Stomach (tissue), 9 donors: ENCODE data around the gene FAM228B. TPM values are rescaled to one million over a fixed set of nuclear protein-coding genes. Genes with fewer than 3 reads are reported as not detected.

Source experiments
- DNase-seq, 2 donors: peaks; one replicate each; pipeline versions ENCODE4 v3.0.0 to v3.0.0-alpha.2; 2013 to 2019
- H3K27ac ChIP-seq, 5 donors: fragments of 200-600 bp in 4 of 5; sonication (generic) in 4 of 5; one replicate each; pipeline ENCODE4 v1.5.1; 2013 to 2019; ENCODE audit warnings: mild to moderate bottlenecking in 1 of 5, moderate library complexity in 1 of 5
- H3K27me3 ChIP-seq, 3 donors: fragments of 200-600 bp; sonication (generic); one replicate each; pipeline ENCODE4 v1.5.1; 2017 to 2019; ENCODE audit warnings: mixed run types in 1 of 3
- H3K36me3 ChIP-seq, 4 donors: fragments of 200-600 bp; sonication (generic); 1 replicate in 3 of 4; 2 replicates in 1 of 4; pipeline ENCODE4 v1.5.1; 2016 to 2019
- H3K4me1 ChIP-seq, 4 donors: fragments of 200-600 bp; sonication (generic); one replicate each; pipeline ENCODE4 v1.5.1; 2016 to 2019
- H3K4me3 ChIP-seq, 4 donors: fragments of 200-600 bp; sonication (generic) in 3 of 4; one replicate each; pipeline ENCODE4 v1.5.1; 2016 to 2019; ENCODE audit warnings: mild to moderate bottlenecking in 1 of 4
- H3K9me3 ChIP-seq, 4 donors: fragments of 200-600 bp; sonication (generic); one replicate each; pipeline ENCODE4 v1.5.1; 2016 to 2019
- EP300 ChIP-seq: sonication (generic); formaldehyde crosslinking; IDR thresholded peaks from one replicate; pipeline ENCODE4 v1.6.1; 2017; ENCODE audit warnings: antibody characterized with exemption
- POLR2A ChIP-seq, 4 donors: fragments of 450-650 bp; IDR thresholded peaks; one replicate each; pipeline ENCODE4 v1.6.1; 2016; ENCODE audit warnings: antibody characterized with exemption in 4 of 4, control low read depth in 2 of 4, mild to moderate bottlenecking in 1 of 4, moderate library complexity in 1 of 4
- POLR2AphosphoS5 ChIP-seq, 3 donors: sonication (generic); formaldehyde crosslinking; IDR thresholded peaks; one replicate each; pipeline ENCODE4 v1.6.1; 2016; ENCODE audit warnings: antibody characterized with exemption in 3 of 3
- WGBS, 5 donors: extraction: QIAGEN DNeasy Blood & Tissue Kit in 3 of 5; methylation state at CpG; one replicate each; pipeline versions ENCODE4 v1.1.5 to v1.1.7; 2013 to 2018; 5-methylcytosine and 5-hydroxymethylcytosine counted together
- intact Hi-C: fragments of 100-400 bp; cut with DNase I; formaldehyde crosslinking; loops from one replicate; pipeline ENCODE4 v1.15.1; 2023; ENCODE audit warnings: low total_unique reads
- polyA plus RNA-seq, 3 donors: library from polyadenylated mRNA; stranded (reverse); fragments of 200-250 nt; gene quantifications; one replicate each; pipeline ENCODE4 v1.2.3, GENCODE V29; 2013
- total RNA-seq, 5 donors: library from RNA; depleted of rRNA; stranded (reverse); fragments of >200 nt; gene quantifications; one replicate each; pipeline versions ENCODE4 v1.1.0 to v1.2.3, GENCODE V29; 2014 to 2016
- TF ChIP-seq, protein P1 (sequence below), 7 experiments: fragments of 450-650 bp in 4 of 7; fragments of 200-600 bp in 3 of 7; sonication (generic) in 3 of 7; IDR thresholded peaks; one replicate each; pipeline ENCODE4 v1.5.1; 2016 to 2019; ENCODE audit warnings: antibody characterized with exemption in 7 of 7, control low read depth in 2 of 7, mild to moderate bottlenecking in 1 of 7
- donor health status: healthy with polysubstance abuse.
- donor health status: Bipolar disorder and iron deficiency.
- donor health status: healthy.

The FAM228B gene
- total and polyA plus RNA-seq, 8 donors, result 8.4 to 43.2 (median 14.5) TPM; not detected in 1

DNA sequence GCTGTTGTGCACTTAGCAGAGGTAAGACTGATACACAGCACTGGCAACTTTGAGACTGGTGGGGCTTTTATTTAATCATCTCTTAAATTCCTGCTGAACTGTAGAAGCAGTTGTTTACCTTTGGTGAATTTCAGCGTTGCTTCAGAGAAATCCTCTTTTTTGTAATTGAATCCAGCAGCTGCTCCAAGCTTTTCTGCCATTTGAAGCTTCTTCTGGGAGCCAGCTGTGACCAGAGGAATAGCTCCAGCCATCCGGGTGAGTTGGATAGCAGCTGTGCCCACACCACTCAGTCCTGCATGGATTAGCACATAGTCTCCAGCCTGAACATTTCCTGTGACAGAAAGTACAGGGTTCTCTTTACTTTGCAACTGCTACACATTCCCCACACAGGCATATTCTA lies 42.6 kb upstream of the FAM228B start:
- Histone ChIP-seq H3K9me3 (no peaks in the 10 kb centered on the region), H3K36me3 (peaks cover 0 to 44% (median 40%) of the 10 kb centered on the region in 4 donors), H3K4me3 (no peak overlapping the region), H3K27me3 (no peaks in the 10 kb centered on the region), H3K27ac (no peak overlapping the region), H3K4me1 (peaks cover 14 to 44% (median 38%) of the 10 kb centered on the region in 4 donors)
- intact Hi-C loops, result loop anchor here (10.0 kb wide), 1 partner anchor 256 kb away; no protein-coding TSS in a partner anchor
- 44 to 72% (median 62%) methylated on average over 2 of the region's 2 CpGs for WGBS, 5 donors
- peak in 1 of 2 donors; percentile 27 for DNase-seq
- TF ChIP-seq, protein P1, sequence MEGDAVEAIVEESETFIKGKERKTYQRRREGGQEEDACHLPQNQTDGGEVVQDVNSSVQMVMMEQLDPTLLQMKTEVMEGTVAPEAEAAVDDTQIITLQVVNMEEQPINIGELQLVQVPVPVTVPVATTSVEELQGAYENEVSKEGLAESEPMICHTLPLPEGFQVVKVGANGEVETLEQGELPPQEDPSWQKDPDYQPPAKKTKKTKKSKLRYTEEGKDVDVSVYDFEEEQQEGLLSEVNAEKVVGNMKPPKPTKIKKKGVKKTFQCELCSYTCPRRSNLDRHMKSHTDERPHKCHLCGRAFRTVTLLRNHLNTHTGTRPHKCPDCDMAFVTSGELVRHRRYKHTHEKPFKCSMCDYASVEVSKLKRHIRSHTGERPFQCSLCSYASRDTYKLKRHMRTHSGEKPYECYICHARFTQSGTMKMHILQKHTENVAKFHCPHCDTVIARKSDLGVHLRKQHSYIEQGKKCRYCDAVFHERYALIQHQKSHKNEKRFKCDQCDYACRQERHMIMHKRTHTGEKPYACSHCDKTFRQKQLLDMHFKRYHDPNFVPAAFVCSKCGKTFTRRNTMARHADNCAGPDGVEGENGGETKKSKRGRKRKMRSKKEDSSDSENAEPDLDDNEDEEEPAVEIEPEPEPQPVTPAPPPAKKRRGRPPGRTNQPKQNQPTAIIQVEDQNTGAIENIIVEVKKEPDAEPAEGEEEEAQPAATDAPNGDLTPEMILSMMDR (IDR thresholded peaks at IDR 0.05), result no peak
- TF ChIP-seq POLR2AphosphoS5 (IDR thresholded peaks at IDR 0.05) (no peak), EP300 (no peak), POLR2A (IDR thresholded peaks at IDR 0.05) (no peak)

DNA sequence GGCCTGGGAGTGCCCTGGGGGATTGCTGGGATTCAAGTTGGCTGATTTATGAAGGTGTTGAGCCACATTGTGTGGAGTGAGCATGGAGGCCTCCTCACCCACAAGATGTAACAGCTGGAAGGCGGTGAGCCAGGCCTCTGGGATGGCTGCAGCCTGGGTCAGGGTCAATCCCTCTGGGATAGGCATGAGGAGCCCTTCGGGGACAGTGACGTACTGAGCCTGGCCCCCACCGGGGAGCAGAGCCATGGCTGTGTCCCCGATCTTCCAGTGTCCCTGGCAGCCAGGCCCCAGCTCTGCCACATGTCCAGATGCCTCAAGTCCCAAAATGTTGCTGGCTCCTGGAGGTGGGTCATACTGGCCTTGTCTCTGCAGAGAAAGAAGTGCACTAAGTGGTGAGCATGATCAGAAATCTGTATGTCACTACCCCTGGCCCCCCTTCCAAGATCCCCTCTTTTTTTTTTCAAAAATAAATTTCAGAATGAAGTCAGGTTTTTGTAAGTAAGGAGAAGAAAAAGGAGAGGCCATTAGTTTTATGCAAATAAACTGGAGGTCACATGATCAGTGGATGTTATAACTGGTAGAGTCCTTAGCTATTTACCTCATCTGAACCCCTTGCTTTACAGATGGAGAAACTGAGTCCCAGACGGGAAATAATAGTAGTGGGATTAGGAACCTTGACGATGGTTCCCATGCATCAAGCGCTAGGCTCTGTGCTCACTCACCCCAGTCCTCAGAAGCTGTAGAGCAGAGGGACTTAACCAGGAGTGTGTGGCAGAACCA lies 40.3 kb upstream of the FAM228B start:
- intact Hi-C loops, result loop anchor here (10.0 kb wide), 1 partner anchor 258 kb away; no protein-coding TSS in a partner anchor

DNA sequence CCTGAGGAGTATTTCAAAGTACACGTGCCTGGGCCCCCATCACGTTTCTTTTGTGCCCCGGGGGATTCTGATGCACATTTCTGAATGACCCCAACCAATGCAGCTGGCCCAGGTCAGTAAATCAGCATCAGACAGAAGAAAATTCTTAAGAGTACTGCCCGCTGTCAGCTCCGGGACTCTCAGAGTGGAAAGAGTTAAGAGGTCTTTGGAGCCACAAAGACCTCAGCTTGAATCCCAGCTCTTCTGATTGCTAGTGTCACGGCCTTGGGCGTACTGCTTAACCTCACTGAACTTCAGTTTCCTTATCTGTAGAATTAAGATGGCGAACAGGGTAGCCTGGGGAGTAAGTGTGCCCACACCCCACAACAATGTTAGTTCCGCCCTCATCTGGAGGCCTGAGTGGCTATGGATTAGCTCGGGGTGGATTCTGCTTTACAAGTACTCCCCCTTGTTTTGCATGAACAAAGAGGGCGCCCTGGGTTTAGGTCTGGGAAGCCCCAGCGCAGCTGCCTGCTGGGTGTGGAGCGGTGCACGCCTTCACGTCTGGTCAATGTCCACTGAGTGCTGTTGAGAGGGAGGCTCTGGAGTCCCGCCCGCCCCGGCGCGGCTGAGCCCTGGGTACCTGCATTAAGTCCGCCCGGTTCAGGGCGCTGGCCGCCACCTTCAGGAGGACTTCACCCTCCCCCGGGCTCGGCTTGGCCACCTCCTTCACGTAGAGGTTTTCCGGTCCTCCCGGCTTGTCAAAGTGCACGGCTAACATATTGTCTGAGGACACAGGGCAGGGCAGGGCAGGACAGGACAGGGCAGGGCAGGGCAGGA lies 39.5 kb upstream of the FAM228B start:
- WGBS, 5 donors, result 5 to 12% (median 7%) methylated on average over 16 to 30 of the region's 30 CpGs
- no peak for TF ChIP-seq EP300
- TF ChIP-seq POLR2AphosphoS5 (IDR thresholded peaks at IDR 0.05), result peak in 2 of 3 donors; percentile 52 to 53
- no peak for TF ChIP-seq POLR2A (IDR thresholded peaks at IDR 0.05)
- TF ChIP-seq, protein P1 (IDR thresholded peaks at IDR 0.05), result no peak
- Histone ChIP-seq H3K27me3 (no peaks in the 10 kb centered on the region), H3K36me3 (peaks cover 0 to 54% (median 52%) of the 10 kb centered on the region in 4 donors), H3K4me3 (peak overlapping the region; percentile 54 to 61 (median 56)), H3K9me3 (no peaks in the 10 kb centered on the region), H3K27ac (peak overlapping the region; percentile 88 to 94 (median 91)), H3K4me1 (peaks cover 8 to 30% (median 25%) of the 10 kb centered on the region in 4 donors)
- peak; percentile 85 to 95 for DNase-seq
- intact Hi-C loops, result loop anchor here (10.0 kb wide), 1 partner anchor 259 kb away; no protein-coding TSS in a partner anchor

More for the DNA sequence above, 40.3 kb upstream of the FAM228B start:
- TF ChIP-seq, protein P1 (IDR thresholded peaks at IDR 0.05), result no peak
- no peak for TF ChIP-seq POLR2A (IDR thresholded peaks at IDR 0.05)
- TF ChIP-seq POLR2AphosphoS5 (IDR thresholded peaks at IDR 0.05), result no peak
- TF ChIP-seq EP300, result no peak
- Histone ChIP-seq H3K4me1 (peaks cover 9 to 31% (median 27%) of the 10 kb centered on the region in 4 donors), H3K4me3 (peak overlapping the region; percentile 54 to 61 (median 56)), H3K27me3 (no peaks in the 10 kb centered on the region), H3K27ac (peak overlapping the region; percentile 88 to 94 (median 91)), H3K9me3 (no peaks in the 10 kb centered on the region), H3K36me3 (peaks cover 0 to 50% (median 47%) of the 10 kb centered on the region in 4 donors)
- DNase-seq, result peak in 1 of 2 donors; percentile 15
- WGBS, 5 donors, result 80 to 86% (median 84%) methylated on average over 8 of the region's 8 CpGs
